ENCODE data around the gene GGT6.
A peak's percentile ranks its signal among the peaks of the same experiment; 100 is the strongest.

GGT6 gene

DNA sequence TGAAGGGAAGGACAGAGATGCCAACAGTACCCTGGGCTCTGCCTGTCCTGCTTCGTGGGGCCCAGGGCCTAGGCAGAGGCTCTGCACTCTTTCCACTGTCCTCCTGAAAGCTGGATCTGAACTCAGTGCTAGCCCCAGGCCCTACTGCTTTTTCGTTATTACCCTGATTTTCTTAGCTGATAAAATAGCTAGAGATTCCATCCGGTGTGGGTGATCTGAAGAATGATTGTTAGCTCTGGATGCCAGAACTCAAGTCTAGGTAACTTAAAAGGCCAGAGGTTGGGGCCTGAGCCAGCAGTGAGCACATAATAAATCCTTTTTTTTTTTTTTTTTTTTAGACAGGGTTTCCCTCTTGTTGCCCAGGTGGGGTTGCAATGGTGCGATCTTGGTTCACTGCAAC lies 3.4 kb downstream of the GGT6 start:
- Histone ChIP-seq H3K4me1 (ENCODE audit: control insufficient read depth in 1 of 2, insufficient read depth in 2 of 2, low read length in 2 of 2) (peaks cover 16 to 22% of the 10 kb centered on the region in 2 donors), H3K9me3 (ENCODE audit: control insufficient read depth in 1 of 2, low read length in 2 of 2) (no peaks in the 10 kb centered on the region), H3K27ac (ENCODE audit: low read length) (no peak overlapping the region), H3K4me3 (ENCODE audit: low read depth in 1 of 2, low read length in 2 of 2) (no peak overlapping the region), H3K27me3 (ENCODE audit: low read depth, low read length) (no peaks in the 10 kb centered on the region), H3K36me3 (ENCODE audit: control insufficient read depth in 1 of 2, insufficient read depth in 2 of 2, low read length in 2 of 2) (peaks cover 15 to 20% of the 10 kb centered on the region in 2 donors)

DNA sequence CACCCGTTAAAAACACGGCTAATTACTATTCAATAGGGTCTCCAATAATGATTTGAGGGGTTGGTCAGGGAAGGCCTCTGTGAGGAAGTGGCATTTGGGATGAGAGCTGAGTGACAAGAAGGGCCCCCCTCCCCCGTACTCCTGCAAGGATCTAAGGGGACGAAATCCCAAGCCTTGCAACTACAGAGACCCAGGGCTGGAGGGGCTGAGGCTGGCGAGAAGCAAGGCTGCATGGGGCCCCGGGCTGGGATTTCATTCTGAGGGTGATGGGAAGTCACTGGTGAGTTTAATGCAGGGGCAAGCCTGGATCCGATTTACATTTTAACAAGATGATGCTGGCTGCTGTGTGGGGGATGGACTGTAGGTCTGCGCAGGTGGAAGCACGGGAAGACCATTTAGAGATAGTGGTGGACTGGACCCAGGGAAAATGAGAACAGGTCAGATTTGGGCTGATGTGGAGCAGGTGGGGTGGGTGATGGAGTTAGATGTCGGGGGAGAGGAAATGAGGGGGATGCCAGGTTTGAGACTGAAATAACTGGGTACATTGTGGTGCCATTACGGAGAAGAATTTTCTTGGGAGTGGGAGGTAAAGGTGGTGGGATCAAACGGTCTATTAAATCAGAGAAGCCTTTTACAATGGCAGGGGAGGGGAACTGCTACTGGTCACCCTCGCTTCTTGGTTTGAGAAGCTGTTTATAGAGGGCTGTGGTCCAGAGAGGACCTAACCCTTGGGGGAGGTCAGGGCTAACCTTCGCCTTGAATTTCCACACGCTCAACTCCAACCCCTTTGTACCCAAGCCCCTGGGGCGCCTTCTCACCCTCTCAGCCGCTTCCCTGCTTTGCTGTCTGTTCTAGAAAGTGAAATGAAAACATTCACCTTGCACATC lies 4.3 kb downstream of the GGT6 start:
- H3K27me3 ChIP-seq (ENCODE audit: low read depth, low read length) = no peaks in the 10 kb centered on the region
- peaks cover 20 to 25% of the 10 kb centered on the region in 2 donors for H3K36me3 ChIP-seq (ENCODE audit: control insufficient read depth in 1 of 2, insufficient read depth in 2 of 2, low read length in 2 of 2)
- no peaks in the 10 kb centered on the region for H3K9me3 ChIP-seq (ENCODE audit: control insufficient read depth in 1 of 2, low read length in 2 of 2)
- H3K4me1 ChIP-seq (ENCODE audit: control insufficient read depth in 1 of 2, insufficient read depth in 2 of 2, low read length in 2 of 2) = peaks cover 14 to 22% of the 10 kb centered on the region in 2 donors
- H3K4me3 ChIP-seq (ENCODE audit: low read depth in 1 of 2, low read length in 2 of 2) = peak overlapping the region; percentile 87 to 97
- H3K27ac ChIP-seq (ENCODE audit: low read length) = peak overlapping the region; percentile 88

DNA sequence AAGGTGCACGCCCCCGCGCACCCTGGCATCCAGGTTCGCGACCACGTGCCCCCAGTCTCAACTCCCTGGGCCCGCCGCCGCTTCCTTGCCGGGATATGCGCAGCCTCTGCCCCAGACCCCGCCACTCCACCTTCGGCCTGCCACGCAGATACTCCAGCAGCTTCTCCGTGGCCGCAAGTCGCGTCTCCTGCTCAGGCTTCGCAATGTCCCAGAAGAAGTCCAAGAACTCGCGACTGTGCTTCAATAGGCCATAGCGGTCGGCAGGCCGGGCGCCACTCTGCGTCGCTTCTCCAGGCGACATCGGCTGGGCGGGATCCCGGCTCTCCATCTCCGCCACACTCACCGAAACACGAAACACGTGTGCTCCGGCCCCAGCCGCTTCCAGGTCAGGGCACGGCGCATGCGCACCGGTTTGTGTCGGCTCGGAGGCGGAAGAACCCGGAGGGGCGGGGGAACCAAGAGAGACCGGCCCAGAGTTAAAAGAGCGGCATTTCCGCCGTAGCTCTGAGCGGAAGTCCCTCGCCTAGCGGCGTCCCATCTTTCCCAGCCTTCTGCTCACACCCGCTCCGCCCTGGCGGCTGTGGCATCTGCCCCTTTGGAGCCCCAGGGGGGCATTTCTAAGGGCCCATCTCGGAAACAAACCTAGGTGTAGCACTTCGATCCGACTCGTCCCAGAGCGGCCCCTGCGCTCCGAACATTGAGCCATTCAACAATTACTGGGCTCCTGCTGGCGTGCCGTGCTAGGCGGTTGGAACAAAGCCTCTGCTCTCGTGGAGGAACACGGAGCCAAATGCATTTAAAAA lies 5.2 kb downstream of the GGT6 start, which contains the start of gene MYBBP1A:
MYBBP1A (minus strand) TSS at position 388 of the 803 bp plus-strand sequence; CDS start at position 328, 60 bp downstream.
- Histone ChIP-seq H3K27ac (ENCODE audit: low read length) (peak within 1 kb of the TSS; percentile 88), H3K4me1 (ENCODE audit: control insufficient read depth in 1 of 2, insufficient read depth in 2 of 2, low read length in 2 of 2) (peaks cover 14 to 22% of the 10 kb centered on the region in 2 donors), H3K36me3 (ENCODE audit: control insufficient read depth in 1 of 2, insufficient read depth in 2 of 2, low read length in 2 of 2) (peaks cover 26% of the 10 kb centered on the region in 2 donors)

DNA sequence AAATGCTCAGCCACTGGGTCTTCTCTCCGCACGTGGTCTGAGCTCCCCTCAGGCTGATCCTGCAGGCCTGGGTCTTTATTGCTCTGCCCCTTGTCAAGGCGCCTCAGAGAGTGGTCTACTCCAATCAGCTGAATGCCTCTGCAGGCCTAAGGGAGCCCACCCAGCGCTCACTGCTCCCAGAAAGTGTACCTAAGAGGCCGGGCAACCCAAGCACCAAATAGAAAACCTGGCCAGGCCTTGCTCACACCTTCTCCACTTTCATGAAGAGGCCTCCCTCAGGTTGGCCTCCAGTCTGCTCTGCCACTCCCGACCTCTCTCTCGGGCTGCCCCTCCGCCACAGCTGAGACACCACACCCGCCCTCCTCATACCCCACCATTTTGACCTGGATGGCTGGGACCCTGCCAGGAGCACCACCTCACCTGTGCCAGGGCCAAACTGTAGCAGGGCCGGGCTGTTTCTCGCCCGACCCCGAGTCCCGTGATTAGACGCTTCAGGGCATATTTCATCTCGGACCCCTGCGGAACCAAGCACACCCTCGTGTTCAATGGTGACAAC lies 5.9 kb downstream of the GGT6 start:
- Histone ChIP-seq H3K36me3 (ENCODE audit: control insufficient read depth in 1 of 2, insufficient read depth in 2 of 2, low read length in 2 of 2) (peaks cover 27 to 32% of the 10 kb centered on the region in 2 donors), H3K4me3 (ENCODE audit: low read depth in 1 of 2, low read length in 2 of 2) (peak overlapping the region; percentile 87 to 97), H3K4me1 (ENCODE audit: control insufficient read depth in 1 of 2, insufficient read depth in 2 of 2, low read length in 2 of 2) (peaks cover 14 to 22% of the 10 kb centered on the region in 2 donors), H3K27ac (ENCODE audit: low read length) (peak overlapping the region; percentile 39), H3K27me3 (ENCODE audit: low read depth, low read length) (no peaks in the 10 kb centered on the region), H3K9me3 (ENCODE audit: control insufficient read depth in 1 of 2, low read length in 2 of 2) (no peaks in the 10 kb centered on the region)

More for the DNA sequence above, 5.2 kb downstream of the GGT6 start, which contains the start of gene MYBBP1A:
- Histone ChIP-seq H3K9me3 (ENCODE audit: control insufficient read depth in 1 of 2, low read length in 2 of 2) (no peaks in the 10 kb centered on the region), H3K4me3 (ENCODE audit: low read depth in 1 of 2, low read length in 2 of 2) (peak within 1 kb of the TSS; percentile 87 to 97), H3K27me3 (ENCODE audit: low read depth, low read length) (no peaks in the 10 kb centered on the region)

DNA sequence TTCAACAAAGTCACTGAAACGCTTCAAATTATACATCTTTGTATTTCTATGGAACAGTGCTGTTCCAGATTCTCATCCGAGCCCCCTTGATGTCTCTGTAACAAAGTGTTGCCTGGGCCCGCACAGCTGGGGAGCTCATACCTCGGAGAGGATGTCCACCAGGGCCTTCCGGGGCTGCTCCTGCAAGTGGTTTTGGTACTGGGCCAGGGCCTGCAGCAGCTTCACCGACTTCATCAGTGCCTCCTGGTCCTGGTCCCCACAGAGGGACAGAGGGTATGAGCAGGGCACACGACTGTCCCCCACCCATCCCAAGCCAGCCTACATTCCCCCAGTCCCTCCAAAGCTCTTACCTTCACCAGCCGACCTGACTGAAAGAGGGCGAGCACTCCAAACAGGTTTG lies 6.7 kb downstream of the GGT6 start:
- Histone ChIP-seq H3K36me3 (ENCODE audit: control insufficient read depth in 1 of 2, insufficient read depth in 2 of 2, low read length in 2 of 2) (peaks cover 34 to 40% of the 10 kb centered on the region in 2 donors), H3K27me3 (ENCODE audit: low read depth, low read length) (no peaks in the 10 kb centered on the region), H3K27ac (ENCODE audit: low read length) (no peak overlapping the region), H3K4me1 (ENCODE audit: control insufficient read depth in 1 of 2, insufficient read depth in 2 of 2, low read length in 2 of 2) (peaks cover 14 to 22% of the 10 kb centered on the region in 2 donors), H3K4me3 (ENCODE audit: low read depth in 1 of 2, low read length in 2 of 2) (peak overlapping the region; percentile 87 to 97), H3K9me3 (ENCODE audit: control insufficient read depth in 1 of 2, low read length in 2 of 2) (no peaks in the 10 kb centered on the region)

DNA sequence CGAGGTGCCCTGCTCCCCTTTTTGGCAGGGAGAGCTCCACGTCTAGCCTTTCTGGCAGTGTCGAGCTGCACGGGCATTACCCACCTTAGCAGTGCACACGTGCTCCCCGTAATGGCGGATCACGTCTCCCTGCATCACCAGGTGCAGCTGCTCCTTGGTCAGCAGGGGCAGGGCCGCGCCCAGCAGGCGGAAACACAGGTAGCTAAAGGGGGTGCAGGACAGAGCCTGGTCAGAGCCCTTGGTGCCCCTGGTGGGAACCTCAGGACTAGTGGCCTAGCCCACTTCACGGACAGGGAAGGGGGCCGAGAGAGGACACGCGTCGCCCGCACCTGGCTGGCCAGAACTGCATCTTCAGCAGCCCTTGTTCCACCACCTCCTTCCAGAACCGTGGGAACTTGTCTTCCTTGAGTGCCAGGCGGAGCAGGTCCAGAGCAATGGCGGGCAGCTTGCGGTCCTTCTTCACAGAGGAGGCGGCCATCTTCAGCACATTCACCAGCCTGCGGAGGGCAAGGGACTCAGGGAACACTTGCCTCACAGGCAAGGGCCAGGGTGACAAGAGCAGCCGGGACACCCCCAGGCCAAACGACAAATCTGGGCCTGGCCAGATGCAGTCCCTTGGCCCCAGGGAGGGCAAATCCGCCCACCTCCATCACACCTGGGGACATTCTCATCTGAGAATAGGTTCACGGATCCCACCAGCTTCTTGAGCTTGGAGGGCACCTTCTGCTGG lies 8.4 kb downstream of the GGT6 start:
- Histone ChIP-seq H3K4me3 (ENCODE audit: low read depth in 1 of 2, low read length in 2 of 2) (no peak overlapping the region), H3K27ac (ENCODE audit: low read length) (no peak overlapping the region), H3K36me3 (ENCODE audit: control insufficient read depth in 1 of 2, insufficient read depth in 2 of 2, low read length in 2 of 2) (peaks cover 48 to 57% of the 10 kb centered on the region in 2 donors), H3K27me3 (ENCODE audit: low read depth, low read length) (no peaks in the 10 kb centered on the region), H3K4me1 (ENCODE audit: control insufficient read depth in 1 of 2, insufficient read depth in 2 of 2, low read length in 2 of 2) (peaks cover 14 to 22% of the 10 kb centered on the region in 2 donors), H3K9me3 (ENCODE audit: control insufficient read depth in 1 of 2, low read length in 2 of 2) (no peaks in the 10 kb centered on the region)

DNA sequence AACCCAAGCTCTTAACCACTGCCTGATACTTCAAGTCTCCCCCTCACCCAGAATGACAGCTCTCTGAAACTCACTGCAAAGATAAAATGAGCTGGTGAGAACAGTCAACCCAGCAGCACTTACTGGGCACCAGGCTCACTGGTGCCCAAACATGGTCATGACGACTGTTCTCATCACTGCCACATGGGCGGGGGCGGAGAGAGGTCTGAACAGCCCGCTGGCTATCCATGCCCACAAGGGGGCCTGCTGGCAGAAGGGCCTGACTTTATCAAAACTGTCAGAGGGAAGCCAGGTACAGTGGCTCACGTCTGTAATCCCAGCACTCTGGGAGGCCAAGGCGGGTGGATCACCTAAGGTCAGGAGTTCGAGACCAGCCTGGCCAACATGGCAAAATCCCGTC lies 9.2 kb downstream of the GGT6 start:
- Histone ChIP-seq H3K27ac (ENCODE audit: low read length) (no peak overlapping the region), H3K4me3 (ENCODE audit: low read depth in 1 of 2, low read length in 2 of 2) (no peak overlapping the region), H3K9me3 (ENCODE audit: control insufficient read depth in 1 of 2, low read length in 2 of 2) (no peaks in the 10 kb centered on the region), H3K4me1 (ENCODE audit: control insufficient read depth in 1 of 2, insufficient read depth in 2 of 2, low read length in 2 of 2) (peaks cover 14 to 20% of the 10 kb centered on the region in 2 donors), H3K27me3 (ENCODE audit: low read depth, low read length) (no peaks in the 10 kb centered on the region), H3K36me3 (ENCODE audit: control insufficient read depth in 1 of 2, insufficient read depth in 2 of 2, low read length in 2 of 2) (peaks cover 48 to 65% of the 10 kb centered on the region in 2 donors)

DNA sequence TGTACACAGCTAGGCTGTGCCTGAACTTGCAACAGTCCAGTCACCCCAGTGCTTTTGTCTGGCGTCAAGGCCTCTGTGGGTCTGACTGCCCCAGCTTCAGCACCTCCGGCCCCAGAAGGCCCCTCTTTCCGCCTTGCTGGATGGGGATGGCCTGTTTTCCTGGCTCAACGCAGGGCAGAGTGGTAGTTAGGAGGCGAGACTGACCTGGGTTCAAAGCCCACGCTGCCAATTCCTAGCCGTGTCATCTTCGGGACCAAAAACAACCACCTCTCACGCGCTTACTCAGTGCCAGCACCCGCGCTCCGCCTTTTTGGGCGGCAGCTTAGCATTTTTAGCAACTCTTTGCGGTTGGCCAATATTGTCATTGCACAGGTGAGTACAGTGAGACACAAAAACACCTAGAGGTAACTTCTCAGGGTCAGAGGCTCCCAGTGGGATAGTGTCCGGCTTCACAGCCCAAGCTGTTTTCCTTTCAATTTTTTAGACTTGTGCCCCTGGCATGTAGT lies 9.8 kb downstream of the GGT6 start:
- Histone ChIP-seq H3K4me1 (ENCODE audit: control insufficient read depth in 1 of 2, insufficient read depth in 2 of 2, low read length in 2 of 2) (peaks cover 9 to 15% of the 10 kb centered on the region in 2 donors), H3K9me3 (ENCODE audit: control insufficient read depth in 1 of 2, low read length in 2 of 2) (no peaks in the 10 kb centered on the region), H3K27me3 (ENCODE audit: low read depth, low read length) (no peaks in the 10 kb centered on the region), H3K27ac (ENCODE audit: low read length) (no peak overlapping the region), H3K4me3 (ENCODE audit: low read depth in 1 of 2, low read length in 2 of 2) (no peak overlapping the region), H3K36me3 (ENCODE audit: control insufficient read depth in 1 of 2, insufficient read depth in 2 of 2, low read length in 2 of 2) (peaks cover 48 to 70% of the 10 kb centered on the region in 2 donors)

DNA sequence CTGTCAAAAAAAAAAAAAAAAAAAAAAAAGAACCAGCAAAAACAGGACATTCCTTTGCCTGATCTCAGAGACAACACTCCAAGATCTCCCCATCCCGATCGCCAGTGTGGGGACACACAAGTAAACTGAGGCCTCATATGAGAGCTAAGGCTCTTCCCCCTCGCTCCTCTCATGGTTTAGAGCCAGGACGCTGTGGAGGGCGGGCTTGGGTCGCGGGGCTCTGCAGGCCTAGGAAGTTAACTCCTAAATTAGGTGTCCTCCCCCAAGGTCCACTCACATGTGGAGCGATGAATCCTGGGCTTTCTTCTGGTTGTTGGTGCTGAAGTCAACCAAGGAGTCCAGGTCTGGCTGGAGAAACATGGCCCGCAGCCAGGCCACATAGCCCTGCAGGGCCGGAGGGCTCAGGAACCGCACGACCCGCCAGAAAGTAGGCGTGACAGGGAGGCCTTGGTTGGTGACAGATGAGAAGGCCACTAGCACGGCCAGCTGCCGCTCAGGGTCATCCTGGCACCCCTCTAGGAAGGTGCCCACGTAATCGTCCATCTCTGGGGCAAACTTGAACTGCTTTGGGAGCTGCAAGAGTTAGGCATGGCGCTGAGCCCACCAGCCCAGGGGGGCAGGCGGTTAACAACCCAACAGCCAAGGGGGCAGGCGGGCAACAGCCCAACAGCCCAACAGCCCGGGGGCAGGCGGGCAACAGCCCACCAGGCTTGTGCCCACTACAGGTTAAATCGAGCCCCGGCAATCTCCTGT lies 10.4 kb downstream of the GGT6 start:
- H3K27me3 ChIP-seq (ENCODE audit: low read depth, low read length) = no peaks in the 10 kb centered on the region
- H3K4me3 ChIP-seq (ENCODE audit: low read depth in 1 of 2, low read length in 2 of 2) = no peak overlapping the region
- no peaks in the 10 kb centered on the region for H3K9me3 ChIP-seq (ENCODE audit: control insufficient read depth in 1 of 2, low read length in 2 of 2)
- H3K36me3 ChIP-seq (ENCODE audit: control insufficient read depth in 1 of 2, insufficient read depth in 2 of 2, low read length in 2 of 2) = peaks cover 48 to 77% of the 10 kb centered on the region in 2 donors
- peaks cover 9 to 14% of the 10 kb centered on the region in 2 donors for H3K4me1 ChIP-seq (ENCODE audit: control insufficient read depth in 1 of 2, insufficient read depth in 2 of 2, low read length in 2 of 2)
- H3K27ac ChIP-seq (ENCODE audit: low read length) = no peak overlapping the region
